Loucy (cell line): ENCODE measurements around the gene DENR.

ENCODE experiments used
- EZH2phosphoT487 ChIP-seq: fragments of 200-600 bp; IDR thresholded peaks from 2 replicates; pipeline ENCODE4 v1.6.1; 2018; ENCODE audit warnings: antibody characterized with exemption, mild to moderate bottlenecking, moderate library complexity, borderline replicate concordance
- TF ChIP-seq, protein P1 (sequence below): fragments of 200-600 bp; sonication (generic); conservative IDR thresholded peaks from 2 replicates; pipeline ENCODE4 v1.5.1; 2014; ENCODE audit warnings: mild to moderate bottlenecking, antibody characterized with exemption, low read length

DNA sequence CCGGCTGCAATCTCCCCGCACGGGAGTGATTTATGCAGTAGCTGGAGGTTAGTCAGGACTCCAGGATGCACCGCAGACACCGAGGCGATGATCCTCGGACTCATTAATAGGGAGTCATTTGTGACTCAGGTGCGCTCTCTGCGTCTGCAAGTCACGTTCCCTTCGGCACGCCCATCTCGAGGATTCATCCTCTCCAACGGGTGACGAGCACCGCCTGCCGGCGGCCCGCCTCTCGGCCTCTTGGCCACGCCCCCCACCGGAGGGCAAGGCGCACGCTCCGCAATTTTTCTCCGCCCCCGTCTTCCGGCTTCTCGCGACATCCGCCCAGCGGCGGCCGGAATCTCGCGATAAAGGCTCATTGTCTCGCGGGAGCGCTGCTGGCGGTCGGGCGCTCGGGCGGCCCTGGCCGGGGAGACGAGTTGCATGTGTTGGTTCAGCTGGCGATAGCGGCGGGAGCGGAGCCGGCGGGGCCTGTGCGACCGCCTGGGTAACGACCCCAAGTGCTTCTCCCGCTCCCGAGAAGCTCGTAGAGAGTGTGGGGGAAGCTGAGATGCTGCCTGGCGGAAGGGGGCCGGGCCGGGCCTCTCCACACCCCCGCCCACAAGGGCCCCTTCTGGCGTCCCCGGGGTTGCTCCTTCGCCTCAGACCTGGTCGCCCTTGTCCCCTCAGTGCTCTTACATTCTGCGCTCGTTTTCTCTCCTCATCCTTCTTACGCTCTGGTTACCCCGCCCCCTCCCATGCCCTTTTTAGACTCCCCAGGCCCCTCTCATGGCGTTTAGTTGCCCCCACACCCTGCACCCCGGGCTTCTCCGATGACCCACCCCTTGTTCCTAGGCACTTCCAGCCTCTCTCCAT, at the start of gene DENR:
- TF ChIP-seq, protein P1, sequence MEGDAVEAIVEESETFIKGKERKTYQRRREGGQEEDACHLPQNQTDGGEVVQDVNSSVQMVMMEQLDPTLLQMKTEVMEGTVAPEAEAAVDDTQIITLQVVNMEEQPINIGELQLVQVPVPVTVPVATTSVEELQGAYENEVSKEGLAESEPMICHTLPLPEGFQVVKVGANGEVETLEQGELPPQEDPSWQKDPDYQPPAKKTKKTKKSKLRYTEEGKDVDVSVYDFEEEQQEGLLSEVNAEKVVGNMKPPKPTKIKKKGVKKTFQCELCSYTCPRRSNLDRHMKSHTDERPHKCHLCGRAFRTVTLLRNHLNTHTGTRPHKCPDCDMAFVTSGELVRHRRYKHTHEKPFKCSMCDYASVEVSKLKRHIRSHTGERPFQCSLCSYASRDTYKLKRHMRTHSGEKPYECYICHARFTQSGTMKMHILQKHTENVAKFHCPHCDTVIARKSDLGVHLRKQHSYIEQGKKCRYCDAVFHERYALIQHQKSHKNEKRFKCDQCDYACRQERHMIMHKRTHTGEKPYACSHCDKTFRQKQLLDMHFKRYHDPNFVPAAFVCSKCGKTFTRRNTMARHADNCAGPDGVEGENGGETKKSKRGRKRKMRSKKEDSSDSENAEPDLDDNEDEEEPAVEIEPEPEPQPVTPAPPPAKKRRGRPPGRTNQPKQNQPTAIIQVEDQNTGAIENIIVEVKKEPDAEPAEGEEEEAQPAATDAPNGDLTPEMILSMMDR = peak; percentile 66
- TF ChIP-seq EZH2phosphoT487 = no peak
